ENCODE results near the gene TMEM185B.

TMEM185B gene

DNA sequence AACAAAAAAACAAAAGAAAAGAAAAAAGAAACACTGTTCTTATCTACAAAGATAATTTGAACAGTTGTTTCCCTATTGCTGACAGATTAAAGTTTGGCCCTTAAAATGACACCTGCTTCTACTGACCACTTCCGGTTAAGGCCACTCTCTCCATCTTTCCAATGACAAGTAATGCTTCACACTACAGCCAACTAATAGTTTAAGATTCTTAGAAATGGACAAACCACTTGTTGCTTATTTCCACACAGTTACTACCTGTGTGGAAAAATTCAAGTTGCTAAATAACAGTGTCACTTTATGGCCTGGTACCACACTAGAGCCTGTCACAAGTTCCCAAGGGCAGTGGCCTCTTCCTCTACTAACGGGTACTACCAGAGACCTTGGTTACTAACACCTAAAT, 2.4 kb downstream of the TMEM185B start:
- H3K36me3 ChIP-seq (ENCODE audit: insufficient read depth, low read length): peaks cover 12% of the 10 kb centered on the region
- no peak overlapping the region for H3K27ac ChIP-seq (ENCODE audit: low read depth, low read length)
- H3K4me3 ChIP-seq (ENCODE audit: low read length): no peak overlapping the region
- H3K27me3 ChIP-seq (ENCODE audit: insufficient read depth, low read length): peaks cover 38% of the 10 kb centered on the region
- H3K4me1 ChIP-seq (ENCODE audit: insufficient read depth, low read length): no peaks in the 10 kb centered on the region
- 90% methylated on average over 2 of the region's 2 CpGs for WGBS
- no peak overlapping the region for H3K9ac ChIP-seq (ENCODE audit: low read depth, low read length)
- H3K9me3 ChIP-seq (ENCODE audit: insufficient read depth, low read depth, low read length): peaks cover 8% of the 10 kb centered on the region

DNA sequence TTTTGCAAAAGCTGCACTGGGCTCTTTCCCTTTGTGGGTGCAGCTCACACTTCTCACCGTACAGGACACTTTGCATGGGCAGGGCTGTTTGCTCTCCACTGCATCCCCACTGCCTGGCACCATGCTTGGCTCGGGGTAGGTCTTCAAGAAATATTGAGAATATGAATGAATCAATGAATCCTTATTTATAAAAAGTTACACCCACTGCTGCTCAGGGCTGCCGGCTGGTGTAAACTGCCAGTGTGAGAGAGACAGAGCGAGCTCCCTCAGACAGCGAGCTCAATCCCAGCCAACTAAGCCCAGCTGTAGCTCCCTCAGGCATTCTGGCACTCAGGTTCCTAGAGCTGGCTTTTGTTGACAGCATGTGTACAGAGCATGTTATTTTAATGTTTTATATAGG, 3.4 kb downstream of the TMEM185B start:
- Histone ChIP-seq H3K27ac (ENCODE audit: low read depth, low read length) (no peak overlapping the region), H3K36me3 (ENCODE audit: insufficient read depth, low read length) (peaks cover 12% of the 10 kb centered on the region), H3K4me3 (ENCODE audit: low read length) (no peak overlapping the region), H3K4me1 (ENCODE audit: insufficient read depth, low read length) (no peaks in the 10 kb centered on the region), H3K9me3 (ENCODE audit: insufficient read depth, low read depth, low read length) (peaks cover 8% of the 10 kb centered on the region), H3K9ac (ENCODE audit: low read depth, low read length) (no peak overlapping the region), H3K27me3 (ENCODE audit: insufficient read depth, low read length) (peaks cover 29% of the 10 kb centered on the region)
- WGBS: 92% methylated on average over 5 of the region's 5 CpGs

DNA sequence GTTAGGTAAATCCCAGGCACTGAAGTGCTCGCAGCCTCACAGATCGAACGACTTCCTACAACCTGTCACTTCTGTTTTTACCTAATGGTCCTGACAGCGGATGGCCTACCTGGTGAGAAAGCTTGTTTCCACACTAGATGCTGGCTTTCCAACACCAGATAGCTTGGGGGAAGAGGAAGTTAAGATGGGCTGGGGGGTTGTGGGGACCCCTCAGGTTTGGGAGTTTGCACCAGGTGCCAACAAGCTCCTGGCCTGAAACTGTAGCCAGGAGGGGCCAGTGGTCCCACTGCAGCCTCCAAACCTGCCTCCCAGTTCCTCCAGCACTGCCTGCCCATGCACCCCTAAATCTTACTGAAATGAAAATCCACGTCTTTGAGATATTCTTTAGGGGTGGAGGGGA, 3.9 kb downstream of the TMEM185B start:
- no peak overlapping the region for H3K27ac ChIP-seq (ENCODE audit: low read depth, low read length)
- peaks cover 8% of the 10 kb centered on the region for H3K9me3 ChIP-seq (ENCODE audit: insufficient read depth, low read depth, low read length)
- WGBS: 97% methylated on average over 5 of the region's 5 CpGs
- H3K4me3 ChIP-seq (ENCODE audit: low read length): no peak overlapping the region
- no peaks in the 10 kb centered on the region for H3K4me1 ChIP-seq (ENCODE audit: insufficient read depth, low read length)
- peaks cover 12% of the 10 kb centered on the region for H3K36me3 ChIP-seq (ENCODE audit: insufficient read depth, low read length)
- no peak overlapping the region for H3K9ac ChIP-seq (ENCODE audit: low read depth, low read length)
- peaks cover 24% of the 10 kb centered on the region for H3K27me3 ChIP-seq (ENCODE audit: insufficient read depth, low read length)

DNA sequence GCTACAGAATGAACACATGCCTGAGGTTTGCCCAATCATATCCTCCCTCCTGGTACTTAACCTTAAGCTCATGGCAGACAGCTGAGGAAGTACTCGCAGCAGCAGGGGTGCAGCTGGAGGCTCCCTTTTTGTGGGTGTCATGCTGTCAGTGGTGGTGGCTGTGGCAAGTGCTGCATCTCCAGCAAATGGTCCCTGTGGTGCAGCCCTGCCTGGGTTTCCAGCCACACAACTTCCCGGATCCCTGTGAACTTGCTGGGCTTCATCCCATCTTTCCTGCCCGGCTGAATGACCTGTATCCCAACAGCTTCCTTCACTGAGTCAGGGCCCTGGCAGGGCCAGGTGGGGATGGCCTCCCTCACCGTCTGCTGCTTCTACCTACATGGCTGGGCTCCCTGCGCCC, 5.0 kb downstream of the TMEM185B start:
- peaks cover 12% of the 10 kb centered on the region for H3K36me3 ChIP-seq (ENCODE audit: insufficient read depth, low read length)

DNA sequence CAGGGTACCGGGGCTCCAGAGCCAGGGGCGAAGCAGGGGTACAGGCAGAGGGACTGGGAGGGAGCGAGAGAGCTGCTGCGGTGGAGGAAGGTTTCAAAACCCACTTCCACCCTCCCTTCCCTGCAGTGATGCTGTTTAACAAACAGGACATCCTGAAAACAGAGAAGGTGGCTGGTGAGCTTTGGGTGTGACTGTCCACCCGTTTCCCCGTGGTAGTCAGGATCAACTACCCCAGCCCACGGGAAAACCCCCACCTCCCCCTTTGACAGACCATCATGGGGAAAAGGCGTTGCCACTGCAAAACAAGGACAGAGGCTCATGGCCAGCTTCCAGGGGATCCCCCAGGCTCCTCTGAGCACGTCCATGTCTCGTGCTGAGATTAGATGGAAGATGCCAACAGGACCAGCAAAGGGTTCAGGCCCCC, 12.9 kb downstream of the TMEM185B start:
- 82% methylated on average over 8 of the region's 10 CpGs for WGBS
- Histone ChIP-seq H3K4me1 (ENCODE audit: insufficient read depth, low read length) (no peaks in the 10 kb centered on the region), H3K4me3 (ENCODE audit: low read length) (no peak overlapping the region), H3K9ac (ENCODE audit: low read depth, low read length) (no peak overlapping the region), H3K27ac (ENCODE audit: low read depth, low read length) (no peak overlapping the region), H3K36me3 (ENCODE audit: insufficient read depth, low read length) (no peaks in the 10 kb centered on the region), H3K9me3 (ENCODE audit: insufficient read depth, low read depth, low read length) (no peaks in the 10 kb centered on the region), H3K27me3 (ENCODE audit: insufficient read depth, low read length) (no peaks in the 10 kb centered on the region)

More for the DNA sequence above, 5.0 kb downstream of the TMEM185B start:
- WGBS: 95% methylated on average over 5 of the region's 5 CpGs
- no peak overlapping the region for H3K4me3 ChIP-seq (ENCODE audit: low read length)
- H3K27ac ChIP-seq (ENCODE audit: low read depth, low read length): no peak overlapping the region
- H3K9ac ChIP-seq (ENCODE audit: low read depth, low read length): no peak overlapping the region
- H3K27me3 ChIP-seq (ENCODE audit: insufficient read depth, low read length): peaks cover 15% of the 10 kb centered on the region
- peaks cover 8% of the 10 kb centered on the region for H3K9me3 ChIP-seq (ENCODE audit: insufficient read depth, low read depth, low read length)
- no peaks in the 10 kb centered on the region for H3K4me1 ChIP-seq (ENCODE audit: insufficient read depth, low read length)

DNA sequence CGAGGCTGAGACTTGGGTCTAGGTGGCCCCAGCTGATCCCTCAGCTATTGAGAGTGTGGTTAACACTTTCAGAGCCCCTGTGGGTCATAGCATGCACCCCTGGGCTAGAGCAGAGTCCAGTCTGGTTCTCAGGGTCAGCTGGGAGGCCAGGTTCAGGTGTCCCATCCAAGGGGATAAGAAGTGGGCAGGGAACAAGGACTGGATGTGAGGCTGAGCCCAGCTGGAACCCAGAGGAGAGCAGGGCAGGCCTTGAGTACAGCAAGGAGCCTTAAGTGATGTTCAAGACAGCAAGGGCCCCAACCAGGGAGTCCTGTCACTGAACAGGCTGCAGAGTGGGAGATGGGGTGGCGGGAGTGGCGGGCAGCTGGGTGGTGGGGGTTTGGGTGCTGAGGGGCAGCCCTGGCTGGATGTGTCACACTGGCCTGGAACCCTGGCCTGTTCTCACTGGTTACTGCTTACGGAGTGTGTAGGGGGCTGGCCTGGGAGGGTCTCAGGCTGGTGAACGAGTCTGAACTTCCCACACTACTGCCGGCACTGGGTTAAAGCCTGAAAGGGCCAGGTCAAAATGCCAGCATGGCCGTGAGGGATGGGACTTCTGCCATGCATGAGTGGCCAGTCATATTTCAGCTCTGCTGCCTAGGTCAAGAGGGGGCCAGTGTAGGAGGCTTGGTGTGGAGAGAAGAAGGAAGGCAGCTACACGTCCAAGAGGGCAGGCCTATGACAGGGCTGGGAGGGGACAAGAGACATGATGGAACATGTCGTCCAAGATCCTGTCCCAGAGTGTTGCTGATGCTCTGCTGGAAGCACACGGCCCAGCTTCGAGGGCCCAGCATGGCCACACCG, 13.6 kb downstream of the TMEM185B start:
- H3K4me1 ChIP-seq (ENCODE audit: insufficient read depth, low read length): no peaks in the 10 kb centered on the region
- H3K36me3 ChIP-seq (ENCODE audit: insufficient read depth, low read length): no peaks in the 10 kb centered on the region
- no peak overlapping the region for H3K9ac ChIP-seq (ENCODE audit: low read depth, low read length)
- 93% methylated on average over 12 of the region's 12 CpGs for WGBS
- no peak overlapping the region for H3K4me3 ChIP-seq (ENCODE audit: low read length)
- H3K27ac ChIP-seq (ENCODE audit: low read depth, low read length): no peak overlapping the region
- no peaks in the 10 kb centered on the region for H3K9me3 ChIP-seq (ENCODE audit: insufficient read depth, low read depth, low read length)
- H3K27me3 ChIP-seq (ENCODE audit: insufficient read depth, low read length): no peaks in the 10 kb centered on the region

DNA sequence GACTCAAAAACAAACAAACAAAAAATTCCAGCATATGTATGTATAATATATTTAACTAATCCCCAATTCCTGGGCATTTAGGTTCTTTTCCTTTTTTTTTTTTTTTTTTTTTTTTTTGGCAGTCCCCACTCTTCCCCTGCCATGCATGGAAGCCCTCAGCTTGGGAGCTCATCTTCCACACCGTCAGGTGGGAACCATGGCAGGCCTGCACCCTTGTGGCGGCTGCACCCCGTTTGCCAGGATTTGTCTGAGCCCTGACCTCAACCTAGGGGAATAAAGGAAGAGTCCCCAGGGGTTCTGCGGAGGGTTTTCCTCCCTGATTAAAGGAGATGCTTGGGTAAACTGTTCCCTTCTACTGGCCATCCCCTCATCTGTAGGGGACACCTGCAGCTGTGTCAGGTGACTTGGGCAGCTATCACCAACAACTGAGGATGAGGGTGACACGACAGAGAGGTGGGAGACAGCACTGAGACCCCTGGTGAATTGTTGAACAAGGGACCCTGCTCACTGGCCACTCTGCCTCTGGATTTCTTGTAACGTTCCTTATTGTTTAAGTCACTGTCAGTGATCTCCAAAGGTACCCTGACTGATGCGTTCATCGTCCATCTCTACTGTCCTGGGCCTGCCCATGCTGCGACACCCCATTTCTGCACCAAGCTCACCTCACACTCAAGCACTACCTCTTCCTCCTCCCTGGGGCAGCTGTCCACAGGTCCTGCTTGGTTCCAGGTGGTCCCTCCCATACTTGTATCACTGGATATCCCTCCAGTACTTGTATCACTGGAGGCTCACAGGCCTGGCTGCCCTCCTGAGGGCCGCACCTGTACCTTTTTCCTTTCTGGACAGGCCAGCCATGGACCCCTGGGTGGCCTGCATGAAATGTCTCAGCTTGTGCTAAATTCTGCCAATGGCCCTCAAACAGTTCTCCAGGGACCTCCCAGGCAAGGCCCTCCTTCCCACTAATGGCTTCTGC, 14.5 kb downstream of the TMEM185B start:
- Histone ChIP-seq H3K9me3 (ENCODE audit: insufficient read depth, low read depth, low read length) (no peaks in the 10 kb centered on the region), H3K27me3 (ENCODE audit: insufficient read depth, low read length) (no peaks in the 10 kb centered on the region), H3K27ac (ENCODE audit: low read depth, low read length) (no peak overlapping the region), H3K4me3 (ENCODE audit: low read length) (no peak overlapping the region), H3K4me1 (ENCODE audit: insufficient read depth, low read length) (no peaks in the 10 kb centered on the region), H3K9ac (ENCODE audit: low read depth, low read length) (no peak overlapping the region), H3K36me3 (ENCODE audit: insufficient read depth, low read length) (no peaks in the 10 kb centered on the region)
- WGBS: 92% methylated on average over 10 of the region's 10 CpGs

DNA sequence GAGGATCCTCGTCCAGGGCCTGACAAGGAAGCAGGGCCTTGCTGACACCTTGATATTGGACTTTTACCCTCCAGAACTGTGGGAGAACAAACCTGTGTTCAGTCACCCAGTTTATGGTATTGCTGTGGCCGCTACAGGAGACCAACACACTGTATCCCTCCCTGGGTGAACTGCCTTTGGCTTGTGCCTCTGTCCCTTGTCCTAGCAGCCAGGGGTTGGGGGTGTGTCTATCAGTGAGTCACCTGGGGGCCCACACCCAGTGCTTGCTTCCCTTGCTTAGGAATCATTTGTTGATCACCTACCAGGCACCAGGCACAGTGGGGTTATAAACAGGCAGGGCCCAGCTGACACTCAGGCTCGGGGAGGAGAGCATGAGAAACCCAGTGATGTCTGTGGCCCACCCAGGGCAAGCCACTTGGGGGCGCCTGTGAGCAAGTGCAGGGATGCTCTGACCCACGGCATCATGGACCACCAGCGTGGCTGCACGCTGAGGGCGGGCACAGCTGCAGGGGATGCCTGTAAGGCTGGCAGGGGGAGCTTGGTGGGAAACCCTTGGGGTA, 17.1 kb downstream of the TMEM185B start:
- H3K4me3 ChIP-seq (ENCODE audit: low read length): no peak overlapping the region
- no peaks in the 10 kb centered on the region for H3K4me1 ChIP-seq (ENCODE audit: insufficient read depth, low read length)
- H3K27me3 ChIP-seq (ENCODE audit: insufficient read depth, low read length): no peaks in the 10 kb centered on the region
- WGBS: 61% methylated on average over 8 of the region's 8 CpGs
- no peak overlapping the region for H3K27ac ChIP-seq (ENCODE audit: low read depth, low read length)
- H3K36me3 ChIP-seq (ENCODE audit: insufficient read depth, low read length): no peaks in the 10 kb centered on the region
- H3K9ac ChIP-seq (ENCODE audit: low read depth, low read length): no peak overlapping the region
- no peaks in the 10 kb centered on the region for H3K9me3 ChIP-seq (ENCODE audit: insufficient read depth, low read depth, low read length)

DNA sequence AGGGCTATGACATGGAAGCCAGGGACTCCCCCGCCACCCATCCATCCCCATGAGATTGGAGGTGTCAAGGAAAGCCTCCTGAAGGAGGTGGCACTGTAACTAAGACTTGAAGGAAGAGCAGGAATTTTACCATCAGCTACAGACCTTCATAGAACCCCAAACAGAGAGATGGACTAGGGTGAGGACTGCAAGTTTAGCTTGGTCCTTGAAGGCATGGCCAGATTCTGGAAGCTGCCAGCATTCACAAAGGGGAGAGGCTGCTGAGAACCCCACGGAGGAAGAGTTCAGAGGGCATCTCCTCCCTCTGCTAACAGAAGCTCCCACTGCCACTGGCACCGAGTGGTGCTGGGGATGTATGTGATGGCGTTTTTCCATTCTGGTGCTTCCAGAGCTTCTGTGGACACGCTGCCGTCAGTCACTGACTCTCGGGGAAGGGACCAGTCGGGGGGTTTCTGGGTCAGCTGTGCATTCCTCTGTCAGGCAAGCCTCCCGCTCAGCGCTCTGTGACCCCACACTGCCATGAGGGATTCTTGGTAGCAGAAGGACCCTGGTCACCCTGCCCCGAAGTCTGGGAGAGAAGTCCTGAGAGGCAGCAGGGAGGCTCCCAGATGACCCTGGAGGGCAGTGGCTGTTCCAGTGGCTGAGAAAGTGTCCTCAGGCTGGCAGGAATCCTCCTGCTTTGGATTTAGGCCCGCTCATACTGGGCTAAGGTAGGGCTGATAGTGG, 18.1 kb downstream of the TMEM185B start:
- no peaks in the 10 kb centered on the region for H3K36me3 ChIP-seq (ENCODE audit: insufficient read depth, low read length)
- H3K27me3 ChIP-seq (ENCODE audit: insufficient read depth, low read length): no peaks in the 10 kb centered on the region
- no peaks in the 10 kb centered on the region for H3K9me3 ChIP-seq (ENCODE audit: insufficient read depth, low read depth, low read length)
- H3K4me3 ChIP-seq (ENCODE audit: low read length): no peak overlapping the region
- no peak overlapping the region for H3K27ac ChIP-seq (ENCODE audit: low read depth, low read length)
- 90% methylated on average over 11 of the region's 12 CpGs for WGBS
- H3K9ac ChIP-seq (ENCODE audit: low read depth, low read length): no peak overlapping the region
- no peaks in the 10 kb centered on the region for H3K4me1 ChIP-seq (ENCODE audit: insufficient read depth, low read length)

DNA sequence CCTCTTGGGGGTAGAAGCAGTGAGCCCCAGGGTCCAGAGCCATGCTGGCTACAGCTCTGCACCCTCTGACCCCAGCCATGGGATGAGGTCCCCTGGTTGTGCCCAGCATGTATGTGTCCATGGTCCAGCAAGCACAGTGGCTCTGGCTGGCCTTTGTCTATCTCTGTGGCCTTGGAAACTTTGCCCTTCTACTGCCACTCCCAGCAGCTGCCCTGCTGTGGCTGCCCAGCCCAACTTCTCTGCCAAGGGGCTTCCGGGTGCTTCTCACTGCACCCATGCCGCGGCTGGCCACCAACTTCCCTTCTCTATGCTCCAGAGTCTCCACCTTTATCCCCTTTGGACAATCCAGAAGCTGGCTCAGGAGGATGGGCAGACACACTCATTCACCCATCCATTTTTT, 18.8 kb downstream of the TMEM185B start:
- no peaks in the 10 kb centered on the region for H3K9me3 ChIP-seq (ENCODE audit: insufficient read depth, low read depth, low read length)
- no peak overlapping the region for H3K27ac ChIP-seq (ENCODE audit: low read depth, low read length)

More for the DNA sequence above, 18.8 kb downstream of the TMEM185B start:
- Histone ChIP-seq H3K4me3 (ENCODE audit: low read length) (no peak overlapping the region), H3K36me3 (ENCODE audit: insufficient read depth, low read length) (no peaks in the 10 kb centered on the region), H3K9ac (ENCODE audit: low read depth, low read length) (no peak overlapping the region), H3K4me1 (ENCODE audit: insufficient read depth, low read length) (no peaks in the 10 kb centered on the region), H3K27me3 (ENCODE audit: insufficient read depth, low read length) (no peaks in the 10 kb centered on the region)
- WGBS: 62% methylated on average over 3 of the region's 3 CpGs

Measured in HUES64 (cell line).